HG03442 (cell line): Measurements from ENCODE around the gene RNF225.
A peak's percentile ranks its signal among the peaks of the same experiment; 100 is the strongest.
"Not testable (repeated sequence)": the region's sequence is repeated elsewhere in the genome, so short reads cannot be mapped to it uniquely, and the experiment has no call there.

Source experiments
- ATAC-seq: cut with Tn5 transposase; IDR thresholded peaks from one replicate; pipeline ENCODE4 v1.9.1; 2021; ENCODE audit warnings: mild to moderate bottlenecking, moderate library complexity; ENCODE audit not compliant: unreplicated experiment

The RNF225 gene

DNA sequence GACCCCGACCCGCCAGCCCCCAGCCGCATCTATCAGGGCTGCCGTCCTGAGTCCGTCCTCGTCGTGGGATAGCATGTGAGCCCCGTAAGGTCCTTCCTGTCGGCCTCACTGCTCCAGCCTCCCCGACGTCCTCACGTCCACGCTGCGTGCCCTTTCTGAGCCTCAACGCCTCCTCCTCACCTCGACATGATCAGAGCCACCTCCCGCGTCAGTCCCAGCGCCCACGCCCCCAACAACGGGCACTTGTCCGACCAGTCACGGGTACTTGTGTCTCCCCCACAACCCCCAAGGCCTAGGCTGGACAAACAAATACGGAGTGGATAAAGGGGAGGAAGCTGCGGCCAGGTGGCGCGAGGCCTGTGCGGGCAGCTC lies 33.6 kb upstream of the RNF225 start:
- ATAC-seq = no peak

DNA sequence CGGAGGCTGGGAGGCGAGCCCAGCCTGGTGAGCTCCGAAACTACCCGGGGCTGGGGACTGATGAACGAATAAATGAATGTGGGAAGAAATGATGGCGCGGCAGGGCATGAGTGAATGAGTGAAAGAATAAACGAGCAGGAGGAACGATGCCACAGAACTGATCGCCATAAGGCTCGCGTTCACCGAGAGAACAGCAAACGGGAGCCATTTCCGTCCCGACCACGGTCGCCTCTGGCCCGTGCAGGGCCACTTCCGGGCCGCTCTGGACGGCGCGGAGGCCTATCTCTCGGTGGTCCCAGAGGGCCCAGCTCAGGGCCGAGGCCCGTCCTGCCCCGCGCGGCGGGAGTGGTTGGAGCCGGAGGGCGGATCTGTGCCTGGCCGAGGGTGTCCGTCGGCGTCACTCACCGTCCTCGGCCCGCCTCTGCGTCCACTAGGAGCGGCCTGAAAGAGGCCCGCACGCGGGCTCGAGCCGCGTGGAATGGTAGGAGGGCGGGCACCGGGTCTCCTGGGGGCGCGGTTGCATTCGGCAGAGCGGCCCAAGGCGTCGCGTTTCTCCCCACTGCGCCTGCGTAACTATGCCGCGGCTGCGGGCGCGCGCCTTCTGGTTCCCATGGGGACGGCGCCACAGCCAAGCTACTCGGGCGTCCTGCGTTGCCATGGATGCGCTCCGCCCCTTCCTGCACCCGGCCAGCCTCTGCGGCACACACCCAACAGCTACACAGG lies 33.0 kb upstream of the RNF225 start, which contains the start of gene ZNF497:
Gene ZNF497, minus strand, starts transcription at position 480 of the 723 bp plus-strand sequence. CDS start 5,116 bp downstream, outside the sequence.
- ATAC-seq = peak; percentile 85

DNA sequence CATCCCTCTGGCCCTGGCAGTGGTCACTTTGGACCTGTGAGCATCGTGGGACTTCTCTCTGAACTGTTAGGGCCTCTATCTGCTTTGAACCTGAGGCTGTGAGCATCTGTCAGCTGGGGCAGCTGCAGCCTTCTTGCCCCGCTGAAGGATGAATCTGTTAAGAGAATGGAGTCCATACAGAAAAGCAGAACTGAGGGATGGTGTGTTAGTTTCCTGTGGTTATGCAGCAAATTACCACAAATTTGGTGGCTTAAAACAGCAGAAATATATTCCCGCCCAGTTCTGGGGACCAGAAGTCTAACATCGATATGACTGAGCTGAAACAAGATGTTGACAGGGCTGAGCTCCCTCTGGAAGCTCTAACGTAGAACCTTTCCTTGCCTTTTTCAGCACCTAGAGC lies 31.3 kb upstream of the RNF225 start:
- ATAC-seq = no peak

DNA sequence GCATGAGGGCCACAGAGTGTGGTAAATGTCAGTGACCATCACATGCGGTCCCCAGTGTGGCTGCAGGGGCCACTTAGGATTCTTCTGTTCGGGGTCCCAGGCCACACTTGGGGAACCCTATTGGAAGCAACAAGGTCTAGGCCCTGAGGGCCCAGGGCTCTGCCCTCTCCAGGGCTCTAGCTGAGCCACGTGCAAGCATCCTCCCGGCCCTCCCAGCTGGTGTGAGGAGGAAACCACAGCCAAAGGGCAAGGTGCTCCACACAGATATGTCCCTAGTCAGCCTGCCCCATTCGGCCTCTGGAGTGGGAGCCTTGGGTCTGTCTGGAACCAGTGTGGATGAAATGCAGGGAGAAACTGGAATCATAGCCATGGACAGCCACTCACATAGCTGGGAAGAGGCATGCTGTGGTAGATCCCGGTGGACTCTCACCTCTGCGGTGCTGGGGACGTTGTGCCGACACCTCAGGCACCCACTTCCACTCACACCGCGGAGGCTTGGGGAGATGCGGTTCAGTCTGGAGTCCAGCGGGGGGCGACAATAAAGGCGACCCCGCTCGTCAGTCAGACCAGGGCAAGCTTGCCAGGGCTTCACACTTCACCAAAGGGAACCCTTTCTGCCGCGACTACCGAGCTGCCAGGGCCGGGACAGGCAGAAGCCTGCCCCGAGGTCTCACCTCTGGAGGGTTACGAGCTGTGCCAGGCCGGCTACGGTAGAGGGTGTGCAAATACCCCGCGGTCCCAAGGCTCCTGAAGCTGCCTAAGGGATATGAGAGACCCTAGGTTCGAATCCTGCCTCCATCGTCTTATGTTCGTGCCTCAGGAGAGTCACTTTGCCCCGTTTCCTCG lies 28.6 kb upstream of the RNF225 start:
- no peak for ATAC-seq

DNA sequence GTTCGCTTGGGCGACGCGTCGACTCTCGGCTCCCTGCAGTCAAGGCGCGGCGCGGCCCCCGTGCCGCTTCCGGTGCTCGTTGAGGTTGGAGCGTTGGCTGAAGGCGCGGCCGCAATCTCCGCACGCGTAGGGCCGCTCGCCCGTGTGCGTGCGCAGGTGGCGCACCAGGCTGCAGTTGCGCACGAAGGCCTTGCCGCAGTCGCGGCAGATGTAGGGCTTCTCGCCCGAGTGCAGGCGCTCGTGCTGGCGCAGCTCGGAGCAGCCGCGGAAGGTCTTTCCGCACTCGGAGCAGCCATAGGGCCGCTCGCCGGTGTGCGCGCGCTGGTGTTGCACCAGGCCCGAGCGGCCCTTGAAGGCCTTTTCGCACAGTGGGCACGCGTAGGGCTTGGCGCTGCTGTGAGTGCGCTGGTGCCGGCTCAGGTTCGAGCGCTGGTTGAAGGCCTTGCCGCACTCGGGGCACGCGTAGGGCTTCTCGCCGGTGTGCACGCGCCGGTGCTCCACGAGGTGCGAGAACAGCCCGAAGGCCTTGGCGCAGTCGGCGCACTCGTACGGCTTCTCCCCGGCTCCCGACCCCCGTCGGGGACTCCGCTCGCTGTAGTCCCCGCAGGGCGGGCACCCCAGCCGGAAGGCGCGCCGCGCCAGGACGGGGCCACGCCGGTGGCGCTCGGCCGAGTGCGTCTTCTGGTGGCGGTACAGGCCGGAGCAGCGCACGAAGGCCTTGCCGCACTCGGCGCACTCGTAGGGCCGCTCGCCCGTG lies 27.6 kb upstream of the RNF225 start:
- no peak for ATAC-seq

DNA sequence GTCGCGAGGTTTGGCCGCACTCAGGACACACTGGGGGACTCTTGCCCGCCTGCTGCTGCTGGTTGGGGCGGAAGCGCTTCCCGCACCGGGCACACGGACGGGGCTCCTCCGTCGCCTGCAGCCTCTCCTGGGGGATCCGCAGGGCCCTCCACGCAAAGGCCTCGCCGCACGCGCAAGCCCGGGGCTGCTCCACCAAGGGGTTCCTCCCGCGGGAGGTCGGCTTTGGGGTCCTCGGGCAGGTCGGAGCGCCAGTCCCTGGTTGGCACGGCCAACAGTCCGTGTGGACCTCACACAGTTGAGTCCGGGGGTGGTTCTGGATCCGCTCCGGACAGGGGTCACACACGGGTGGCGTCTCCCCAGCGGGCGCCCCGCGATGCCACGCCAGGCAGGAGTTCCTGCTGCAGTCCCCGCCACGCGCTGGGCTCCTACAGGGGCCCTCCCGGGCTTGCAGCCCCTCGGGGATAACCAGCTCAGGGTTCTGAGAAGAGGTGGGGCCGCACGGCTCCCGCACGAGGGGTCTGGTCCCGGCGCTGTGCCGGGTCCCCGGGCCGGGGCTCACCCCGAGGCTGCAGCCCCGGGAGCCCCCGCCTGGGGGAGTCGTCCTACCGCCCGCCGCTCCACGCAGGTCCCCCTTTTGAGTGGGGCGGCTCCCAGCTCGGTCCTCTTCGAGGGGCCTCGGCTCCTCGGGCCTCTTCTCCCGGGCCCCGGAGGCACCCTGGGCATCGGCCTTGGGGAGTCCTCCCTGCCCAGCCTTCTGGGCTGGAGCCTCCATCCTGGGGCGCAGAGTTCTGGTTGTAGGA lies 26.7 kb upstream of the RNF225 start:
- no peak for ATAC-seq

DNA sequence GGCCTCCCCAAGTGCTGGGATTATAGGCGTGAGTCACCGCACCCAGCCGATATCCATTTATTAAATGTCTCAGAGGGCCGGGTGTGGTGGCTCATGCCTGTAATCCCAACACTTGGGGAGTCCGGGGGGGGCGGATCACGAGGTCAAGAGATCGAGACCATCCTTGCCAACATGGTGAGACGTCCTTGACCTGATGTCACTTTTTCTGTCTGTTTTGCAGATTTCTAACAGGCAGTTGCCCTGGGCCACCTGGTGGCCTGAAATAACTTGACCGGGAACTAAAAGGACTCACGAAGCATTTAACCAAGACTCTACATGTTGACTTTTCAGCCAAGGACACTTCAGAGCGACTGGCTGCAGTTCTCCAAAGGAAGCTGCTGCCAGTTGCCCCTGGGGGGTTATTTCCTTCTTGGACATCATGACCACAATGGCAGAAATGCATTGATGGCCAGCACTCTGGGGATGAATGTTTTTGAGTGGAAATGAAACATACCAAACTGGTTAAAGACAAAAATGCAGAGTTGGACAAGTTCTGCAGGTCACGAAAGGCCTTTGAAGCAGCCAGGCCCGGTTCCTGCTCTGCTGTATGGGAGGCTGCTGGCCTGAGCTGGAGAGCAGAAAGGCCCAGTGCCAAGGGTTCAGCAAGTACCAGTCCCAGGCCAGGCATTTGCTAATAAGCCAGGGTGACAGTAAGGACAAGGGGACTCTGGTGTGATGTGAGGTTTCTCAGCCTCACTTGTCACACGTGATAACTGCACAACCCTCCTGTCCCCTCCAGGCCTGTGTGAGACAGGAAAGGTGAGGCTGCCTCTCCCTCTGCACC lies 22.9 kb upstream of the RNF225 start:
- no peak for ATAC-seq

DNA sequence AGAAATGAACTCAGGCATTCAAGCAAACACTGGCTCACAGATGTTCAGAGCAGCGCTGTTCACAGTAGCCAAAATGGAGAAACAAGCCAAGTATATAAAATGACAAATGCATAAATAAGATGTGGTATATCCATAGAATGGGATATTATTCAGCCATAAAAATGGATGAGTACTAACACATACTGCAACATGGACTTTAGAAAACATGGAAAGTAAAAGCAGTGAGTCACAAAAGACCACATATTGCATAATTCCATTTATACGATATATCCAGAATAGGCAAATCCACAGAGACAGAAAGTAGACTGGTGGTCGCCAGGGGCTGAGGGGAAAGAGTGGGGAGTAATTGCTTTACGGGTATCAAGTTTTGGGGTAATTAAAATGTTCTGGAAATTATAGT lies 21.3 kb upstream of the RNF225 start:
- no peak for ATAC-seq

DNA sequence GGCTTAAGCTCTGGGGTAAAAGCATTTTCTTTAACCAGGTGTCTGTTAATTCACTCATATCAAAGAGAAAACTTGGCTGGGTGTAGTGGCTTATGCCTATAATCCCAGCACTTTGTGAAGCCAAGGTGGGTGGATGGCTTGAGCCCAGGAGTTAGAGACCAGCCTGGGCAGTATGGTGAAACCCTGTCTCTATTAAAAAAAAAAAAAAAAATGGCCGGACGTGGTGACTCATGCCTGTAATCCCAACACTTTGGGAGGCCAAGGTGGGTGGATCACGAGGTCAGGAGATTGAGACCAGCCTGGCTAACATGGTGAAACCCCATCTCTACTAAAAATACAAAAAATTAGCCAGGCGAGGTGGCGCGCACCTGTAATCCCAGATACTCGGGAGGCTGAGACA lies 18.7 kb upstream of the RNF225 start:
- not testable (repeated sequence) for ATAC-seq

DNA sequence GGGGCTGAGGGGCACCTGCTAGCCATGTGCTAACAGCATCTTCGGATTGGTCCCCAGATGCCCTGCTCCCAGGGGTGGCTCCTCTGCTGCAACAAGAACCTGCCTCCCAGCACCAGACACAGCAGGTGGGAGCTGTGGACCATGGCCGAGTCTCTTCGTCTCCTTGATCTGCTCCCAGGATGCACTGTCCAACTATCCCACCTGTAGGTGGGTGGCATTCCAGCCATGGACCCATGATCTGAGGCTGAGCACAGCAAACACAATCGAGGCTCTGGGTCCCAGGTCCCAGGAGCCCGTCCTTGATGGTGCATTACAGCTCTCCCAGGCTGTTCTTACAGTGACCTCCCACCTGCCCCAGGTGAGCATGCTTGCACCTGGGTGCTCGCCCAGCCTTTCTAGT lies 16.2 kb upstream of the RNF225 start:
- no peak for ATAC-seq

DNA sequence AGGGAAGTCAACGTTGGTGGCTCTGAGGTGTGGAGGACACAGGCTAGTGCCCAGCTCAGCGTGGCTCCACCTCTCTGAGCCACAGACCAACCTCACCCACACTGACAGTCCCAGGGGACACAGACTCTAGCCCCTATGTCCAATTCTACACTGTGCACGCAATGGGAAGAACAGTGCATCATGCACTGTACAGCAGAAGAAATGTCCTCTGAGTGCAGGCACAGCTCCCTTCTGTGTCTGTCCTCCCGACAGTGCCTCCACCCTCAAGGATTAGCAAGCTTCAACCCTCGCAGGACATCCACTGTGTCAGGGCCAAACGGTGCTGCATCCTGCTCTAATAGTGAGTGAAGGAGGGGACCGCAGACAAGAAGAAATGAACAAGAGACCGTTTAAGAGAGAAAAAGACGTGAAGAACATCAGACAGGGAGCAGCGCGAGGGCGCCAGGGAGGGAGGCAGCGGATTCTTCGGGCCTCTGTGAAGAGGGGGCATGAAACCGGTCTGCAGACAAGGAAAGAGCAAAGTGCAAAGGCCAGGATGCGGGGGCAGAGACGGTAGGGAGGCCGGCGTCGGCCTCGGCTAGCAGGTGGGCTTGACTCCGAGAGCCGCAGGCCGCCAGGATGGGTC lies 15.3 kb upstream of the RNF225 start:
- no peak for ATAC-seq

DNA sequence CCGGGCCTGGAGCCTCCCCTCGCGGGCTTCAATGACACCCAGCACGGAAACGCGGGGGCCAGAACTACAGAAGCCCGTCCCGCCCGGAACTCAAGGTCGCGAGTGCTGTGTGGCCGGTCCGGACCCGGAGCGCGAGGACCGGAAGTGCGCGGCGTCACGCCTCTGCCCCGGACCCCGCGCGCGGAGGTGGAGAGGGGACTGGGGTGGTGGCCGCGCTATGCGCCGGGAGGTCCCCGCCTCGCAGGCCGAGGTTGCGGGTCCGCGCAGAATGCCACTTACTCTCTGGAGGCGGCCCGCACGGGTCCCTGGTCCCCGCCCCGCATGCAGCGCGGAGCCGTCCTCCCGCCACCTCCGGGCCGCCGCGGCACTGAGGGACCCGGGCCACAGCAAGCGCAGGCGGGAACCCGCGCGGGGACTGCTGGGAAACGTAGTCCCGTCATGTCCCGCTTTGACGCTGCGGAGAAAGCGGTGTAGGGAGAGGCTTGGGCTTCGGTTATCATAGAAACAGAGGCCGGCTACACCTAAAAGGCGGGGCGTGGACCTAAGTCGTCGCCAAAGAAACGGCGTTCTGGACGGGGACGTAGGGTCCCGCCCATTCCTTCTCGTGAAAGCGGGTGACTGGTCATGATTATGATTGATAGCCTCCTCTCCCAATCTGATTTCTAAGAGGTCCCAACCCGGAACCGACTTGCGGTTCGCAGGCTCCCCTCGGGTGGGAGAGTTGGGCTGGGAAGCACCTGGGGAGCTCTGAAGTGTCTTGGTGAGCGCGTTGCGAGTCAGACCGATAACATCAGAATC lies 14.6 kb upstream of the RNF225 start, which contains the start of gene ZNF837:
Gene ZNF837, minus strand, starts transcription at position 369 of the 798 bp plus-strand sequence. CDS start 11,698 bp downstream, outside the sequence.
- ATAC-seq = peak; percentile 84

DNA sequence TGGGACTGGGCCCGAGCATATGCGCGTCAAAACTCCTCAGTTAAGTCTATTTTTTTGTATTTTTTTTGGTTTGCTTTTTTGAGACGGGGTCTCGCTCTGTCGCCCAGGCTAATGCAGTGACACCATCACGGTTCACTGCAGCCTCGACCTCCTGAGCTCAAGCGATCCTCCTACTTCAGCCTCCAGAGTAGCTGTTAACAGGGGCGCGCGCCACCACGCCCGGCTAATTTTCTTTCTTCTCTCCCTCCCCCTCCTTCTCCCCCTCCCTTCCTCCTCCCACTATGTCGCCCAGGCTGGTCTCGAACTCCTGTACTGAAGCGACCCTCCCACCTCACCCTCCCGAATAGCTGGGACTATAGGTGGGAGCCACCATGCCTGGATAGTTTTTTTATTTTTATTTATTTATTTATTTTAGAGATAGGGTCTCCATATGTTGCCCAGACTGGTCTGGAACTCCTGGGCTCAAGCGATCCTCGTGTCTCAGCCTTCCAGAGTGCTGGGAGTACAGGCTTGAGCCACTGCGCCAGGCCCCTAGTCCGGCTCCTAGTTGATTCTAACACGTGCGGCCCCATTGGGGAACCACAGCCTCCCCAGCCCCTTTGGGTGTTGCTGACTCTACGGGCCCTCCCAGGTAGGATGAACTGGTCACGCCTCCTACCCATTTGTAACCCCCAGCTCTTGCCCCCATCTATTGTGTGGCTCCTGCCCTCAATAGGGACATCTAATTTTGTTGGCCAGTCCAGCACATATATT lies 13.8 kb upstream of the RNF225 start:
- ATAC-seq = no peak

DNA sequence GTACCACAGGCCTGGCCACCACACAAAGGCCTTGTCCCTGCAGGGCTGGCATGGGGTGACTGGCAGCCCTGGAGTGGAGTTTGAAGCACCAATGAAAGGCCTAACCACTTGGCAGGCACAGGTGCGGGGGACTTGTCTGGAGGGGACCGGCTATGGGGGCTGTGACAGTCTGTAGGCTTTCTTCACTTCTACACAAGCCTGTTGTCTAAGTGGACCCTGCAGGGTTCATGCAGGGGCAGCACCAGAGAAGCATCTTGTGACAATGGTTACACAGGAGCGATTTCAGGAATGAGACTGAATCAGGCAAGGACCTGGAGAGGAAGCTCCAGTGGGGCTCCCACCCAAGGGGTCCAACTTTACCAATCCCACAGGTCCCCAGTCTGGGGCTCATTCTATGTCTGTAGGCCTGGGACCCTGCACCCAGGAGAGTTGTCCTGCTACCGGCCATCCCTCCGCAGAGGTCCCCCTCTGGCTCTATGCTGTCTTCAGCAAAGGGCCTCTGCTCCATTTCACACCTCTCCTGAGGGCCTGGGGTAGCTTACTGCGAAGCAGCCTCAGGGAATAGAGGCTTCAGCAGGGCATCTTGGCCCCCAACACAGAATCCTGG lies 12.4 kb upstream of the RNF225 start:
- no peak for ATAC-seq

DNA sequence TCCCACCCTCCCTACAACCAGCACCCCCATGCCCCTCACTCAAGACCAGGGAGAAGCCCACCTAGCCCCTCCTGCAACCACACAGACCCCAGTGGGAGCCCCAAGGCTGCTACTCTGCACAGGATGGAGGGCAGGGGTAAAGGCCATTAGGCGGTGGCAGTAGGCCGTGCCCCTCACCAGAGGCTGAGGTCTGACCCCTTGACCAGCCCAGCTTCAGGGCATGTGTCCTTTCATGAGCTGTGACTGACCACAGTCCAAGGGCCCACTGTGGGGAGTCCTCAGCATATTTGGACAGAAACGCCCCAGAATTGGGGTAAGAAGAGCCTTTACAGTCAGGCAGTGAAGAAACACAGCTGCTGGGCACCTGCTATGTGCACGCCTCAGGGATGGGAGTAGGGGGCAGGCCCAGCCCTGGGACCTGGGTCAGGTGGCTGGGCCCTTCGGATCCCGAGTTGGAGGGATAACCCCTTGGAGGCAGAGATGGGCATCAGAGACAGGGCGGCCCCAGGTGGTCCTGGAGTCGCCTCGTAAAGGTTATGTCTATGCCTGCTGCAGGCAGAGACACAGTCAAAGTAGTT lies 10.1 kb upstream of the RNF225 start:
- ATAC-seq = no peak

DNA sequence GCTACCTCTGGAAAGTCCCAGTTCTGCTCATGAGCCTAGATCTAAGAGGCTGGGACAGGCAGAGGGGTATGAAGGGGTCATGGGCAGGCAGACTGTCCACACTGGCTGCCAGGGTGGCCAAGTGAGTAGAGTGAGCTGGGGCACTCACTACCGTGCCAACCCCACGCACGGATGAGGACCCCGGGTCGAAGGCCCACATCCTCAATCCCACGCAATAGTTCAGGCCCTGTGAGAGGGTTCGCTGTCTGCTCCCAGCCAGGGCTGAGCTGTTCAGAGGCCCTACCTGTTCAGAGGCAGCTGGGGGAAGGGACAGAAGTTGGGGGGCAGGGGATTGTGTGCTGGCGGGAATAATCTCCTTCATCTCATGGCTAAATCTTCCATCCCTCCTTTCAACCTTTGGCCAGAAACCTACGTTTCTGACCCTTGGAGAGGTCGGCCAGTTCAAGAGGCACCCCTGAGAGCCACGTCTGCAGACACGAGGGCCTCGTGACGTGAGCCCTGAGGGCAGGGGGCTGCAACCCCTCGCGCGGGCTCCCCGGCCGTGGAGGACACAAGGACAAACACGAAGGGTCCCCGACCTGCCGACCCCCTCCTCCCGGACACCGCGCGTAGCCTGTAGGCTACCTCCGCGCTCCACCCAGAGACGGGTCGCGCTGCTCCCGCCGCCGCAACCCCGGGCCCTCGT lies 9.4 kb upstream of the RNF225 start:
- peak; percentile 7 for ATAC-seq
